Right atrium auricular region (tissue), 2 donors: ENCODE data around the gene CFD. TPM values are rescaled to one million over a fixed set of nuclear protein-coding genes. Genes with fewer than 3 reads are reported as not detected.

ENCODE experiments used
- DNase-seq: peaks from one replicate; pipeline ENCODE4 v3.0.0-alpha.2; 2019; ENCODE audit warnings: low spot score
- H3K27ac ChIP-seq, 2 donors: fragments of 200-600 bp; sonication (generic); 1 replicate in 1 of 2; 2 replicates in 1 of 2; pipeline ENCODE4 v1.5.1; 2016 to 2019
- H3K27me3 ChIP-seq, 2 donors: fragments of 200-600 bp; sonication (generic); one replicate each; pipeline versions ENCODE4 v1.5.1 to v1.6.0; 2017 to 2019
- H3K36me3 ChIP-seq: fragments of 200-600 bp; sonication (generic); one replicate; pipeline ENCODE4 v1.5.1; 2016
- H3K4me1 ChIP-seq, 2 donors: fragments of 200-600 bp; sonication (generic); one replicate each; pipeline versions ENCODE4 v1.5.1 to v1.6.0; 2017 to 2019
- H3K4me3 ChIP-seq, 2 donors: fragments of 200-600 bp; sonication (generic); 1 replicate in 1 of 2; 2 replicates in 1 of 2; pipeline ENCODE4 v1.5.1; 2017 to 2019; ENCODE audit warnings: mild to moderate bottlenecking in 1 of 2, moderate library complexity in 1 of 2
- H3K9me3 ChIP-seq, 2 donors: fragments of 200-600 bp; sonication (generic); one replicate each; pipeline ENCODE4 v1.5.1; 2019
- total RNA-seq, 2 donors: library from RNA; depleted of rRNA; stranded (reverse); fragments of >200 nt; gene quantifications; one replicate each; pipeline ENCODE4 v1.1.0, GENCODE V29; 2016
- TF ChIP-seq, protein P1 (sequence below), 2 donors: fragments of 200-600 bp; sonication (generic); IDR thresholded peaks; one replicate each; pipeline ENCODE4 v1.5.1; 2019; ENCODE audit warnings: antibody characterized with exemption in 2 of 2

The CFD gene
- total RNA-seq, 2 donors from 2014 or later: 133 to 652 TPM

DNA sequence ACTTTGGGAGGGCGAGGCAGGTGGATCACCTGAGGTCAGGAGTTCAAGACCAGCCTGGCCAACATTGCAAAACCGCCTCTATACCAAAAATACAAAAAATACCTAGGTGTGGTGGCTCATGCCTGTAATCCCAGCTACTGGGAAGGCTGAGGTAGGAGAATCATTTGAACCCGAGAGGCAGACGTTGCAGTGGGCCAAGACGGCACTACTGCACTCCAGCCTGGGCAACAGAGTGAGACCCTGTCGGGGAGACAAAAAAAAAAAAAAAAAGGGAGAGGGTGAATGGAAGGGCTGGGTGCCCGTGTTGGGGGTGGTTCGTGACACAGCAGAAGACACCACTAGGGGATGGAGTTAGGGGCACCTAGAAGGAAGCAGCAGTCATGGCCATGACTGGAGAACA lies 10.8 kb downstream of the CFD start:
- Histone ChIP-seq H3K4me1 (peaks cover 0 to 13% of the 10 kb centered on the region in 2 donors), H3K27me3 (no peaks in the 10 kb centered on the region), H3K9me3 (no peaks in the 10 kb centered on the region), H3K27ac (peak overlapping the region in 1 of 2 donors; percentile 68), H3K36me3 (peaks cover 37% of the 10 kb centered on the region), H3K4me3 (no peak overlapping the region)
- TF ChIP-seq, protein P1, sequence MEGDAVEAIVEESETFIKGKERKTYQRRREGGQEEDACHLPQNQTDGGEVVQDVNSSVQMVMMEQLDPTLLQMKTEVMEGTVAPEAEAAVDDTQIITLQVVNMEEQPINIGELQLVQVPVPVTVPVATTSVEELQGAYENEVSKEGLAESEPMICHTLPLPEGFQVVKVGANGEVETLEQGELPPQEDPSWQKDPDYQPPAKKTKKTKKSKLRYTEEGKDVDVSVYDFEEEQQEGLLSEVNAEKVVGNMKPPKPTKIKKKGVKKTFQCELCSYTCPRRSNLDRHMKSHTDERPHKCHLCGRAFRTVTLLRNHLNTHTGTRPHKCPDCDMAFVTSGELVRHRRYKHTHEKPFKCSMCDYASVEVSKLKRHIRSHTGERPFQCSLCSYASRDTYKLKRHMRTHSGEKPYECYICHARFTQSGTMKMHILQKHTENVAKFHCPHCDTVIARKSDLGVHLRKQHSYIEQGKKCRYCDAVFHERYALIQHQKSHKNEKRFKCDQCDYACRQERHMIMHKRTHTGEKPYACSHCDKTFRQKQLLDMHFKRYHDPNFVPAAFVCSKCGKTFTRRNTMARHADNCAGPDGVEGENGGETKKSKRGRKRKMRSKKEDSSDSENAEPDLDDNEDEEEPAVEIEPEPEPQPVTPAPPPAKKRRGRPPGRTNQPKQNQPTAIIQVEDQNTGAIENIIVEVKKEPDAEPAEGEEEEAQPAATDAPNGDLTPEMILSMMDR (IDR thresholded peaks at IDR 0.05): no peak
- DNase-seq: no peak

DNA sequence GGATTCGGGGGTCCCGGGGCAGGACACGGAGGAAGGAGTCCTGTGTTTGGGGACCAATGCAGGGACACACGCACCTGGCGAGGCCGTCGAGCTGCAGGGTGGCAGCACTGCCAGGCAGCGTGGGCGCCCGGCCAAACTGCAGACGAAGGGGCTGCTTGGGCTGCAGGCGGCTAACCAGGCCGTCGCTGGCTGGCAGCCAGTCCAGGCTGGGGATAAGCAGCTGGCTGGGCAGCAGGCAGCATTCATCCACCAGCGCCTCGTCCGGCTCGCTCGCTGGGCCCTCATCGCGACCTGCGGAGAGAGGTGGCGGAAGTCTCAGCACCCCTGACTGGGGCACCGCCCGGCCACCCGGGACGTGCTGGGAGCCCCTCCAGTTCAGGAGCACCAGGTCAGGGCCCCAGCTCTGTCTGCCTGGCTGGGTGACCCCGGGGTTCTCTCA lies 11.5 kb downstream of the CFD start:
- H3K4me1 ChIP-seq: peaks cover 0 to 13% of the 10 kb centered on the region in 2 donors
- H3K9me3 ChIP-seq: no peaks in the 10 kb centered on the region
- no peaks in the 10 kb centered on the region for H3K27me3 ChIP-seq
- peaks cover 44% of the 10 kb centered on the region for H3K36me3 ChIP-seq
- no peak for DNase-seq
- TF ChIP-seq, protein P1 (IDR thresholded peaks at IDR 0.05): no peak
- H3K4me3 ChIP-seq: no peak overlapping the region
- H3K27ac ChIP-seq: peak overlapping the region; percentile 22 to 43

DNA sequence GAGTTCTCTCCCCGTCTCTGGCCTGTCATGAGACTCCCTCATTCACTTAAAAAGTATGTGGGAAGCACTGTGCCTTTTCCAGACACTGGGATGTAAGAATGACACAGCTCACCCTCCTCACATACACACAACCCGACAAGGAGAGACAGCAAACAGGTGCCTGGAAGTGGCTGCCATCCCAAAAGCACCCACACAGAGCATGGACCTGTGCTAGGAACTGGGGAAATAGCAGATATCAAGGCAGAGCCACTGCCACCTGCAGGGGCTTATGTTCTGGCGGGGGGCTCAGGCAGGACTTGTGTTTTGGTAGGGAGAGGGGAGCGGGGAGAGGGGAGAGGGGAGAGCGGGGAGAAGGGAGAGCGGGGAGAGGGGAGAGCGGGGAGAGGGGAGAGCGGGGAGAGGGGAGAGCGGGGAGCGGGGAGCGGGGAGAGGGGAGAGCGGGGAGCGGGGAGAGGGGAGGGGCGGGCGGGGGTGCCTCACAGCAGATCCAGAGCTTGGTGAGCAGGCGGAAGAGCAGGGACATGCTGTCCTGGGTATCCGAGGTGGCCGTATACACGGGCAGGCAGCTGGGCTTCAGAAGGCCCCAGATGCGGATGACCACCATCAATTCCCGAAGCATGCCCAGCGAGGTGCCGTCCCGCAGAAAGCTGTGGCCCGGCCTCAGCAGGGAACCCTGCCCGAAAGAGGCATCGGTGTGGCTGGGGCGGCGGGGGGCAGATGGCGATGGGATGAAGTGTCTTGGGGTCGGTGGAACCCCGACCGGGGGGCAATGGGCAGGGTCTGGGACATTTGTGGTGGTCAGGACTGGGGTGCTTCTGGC lies 12.2 kb downstream of the CFD start:
- no peaks in the 10 kb centered on the region for H3K9me3 ChIP-seq
- TF ChIP-seq, protein P1 (IDR thresholded peaks at IDR 0.05): no peak
- DNase-seq: no peak
- peaks cover 47% of the 10 kb centered on the region for H3K36me3 ChIP-seq
- H3K27ac ChIP-seq: peak overlapping the region; percentile 22 to 43
- no peaks in the 10 kb centered on the region for H3K27me3 ChIP-seq
- no peak overlapping the region for H3K4me3 ChIP-seq
- peaks cover 0 to 13% of the 10 kb centered on the region in 2 donors for H3K4me1 ChIP-seq

DNA sequence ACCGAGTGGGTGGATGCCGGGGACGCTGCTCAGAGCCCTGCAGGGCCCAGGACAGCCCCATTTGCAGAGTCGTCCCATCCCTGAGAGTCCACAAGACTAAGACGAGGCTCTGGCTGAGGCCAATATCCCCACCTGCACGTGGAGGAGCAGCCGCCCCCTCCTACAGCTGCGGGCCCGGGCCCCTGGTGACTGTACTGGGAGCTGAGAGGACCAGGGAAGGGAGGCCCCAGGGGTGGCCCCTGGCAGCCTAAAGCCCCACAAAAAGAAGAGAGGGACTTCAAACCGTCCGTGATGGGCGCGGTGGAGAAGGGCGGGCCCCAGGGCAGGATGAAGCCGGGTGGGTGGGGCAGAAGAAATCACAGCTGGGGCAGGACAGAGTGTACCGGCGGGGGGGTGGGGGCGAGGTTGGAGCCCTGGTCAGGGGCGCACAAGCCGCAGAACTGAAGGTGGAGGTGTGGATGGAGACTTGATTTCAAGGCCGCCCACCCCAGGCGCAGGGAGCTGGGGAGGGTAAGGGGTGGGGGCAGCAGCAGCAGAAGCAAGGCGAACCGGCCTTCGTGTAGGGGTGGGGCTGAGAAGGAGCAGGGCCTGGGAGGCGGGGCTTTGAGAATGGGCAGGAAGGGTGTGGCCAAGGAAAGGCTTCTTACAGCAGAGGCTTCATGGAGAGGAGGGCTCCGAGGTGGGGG lies 12.9 kb downstream of the CFD start:
- no peaks in the 10 kb centered on the region for H3K9me3 ChIP-seq
- TF ChIP-seq, protein P1 (IDR thresholded peaks at IDR 0.05): no peak
- H3K27me3 ChIP-seq: no peaks in the 10 kb centered on the region
- H3K4me3 ChIP-seq: no peak overlapping the region
- no peak overlapping the region for H3K27ac ChIP-seq
- no peak for DNase-seq
- peaks cover 52% of the 10 kb centered on the region for H3K36me3 ChIP-seq
- peaks cover 0 to 13% of the 10 kb centered on the region in 2 donors for H3K4me1 ChIP-seq

DNA sequence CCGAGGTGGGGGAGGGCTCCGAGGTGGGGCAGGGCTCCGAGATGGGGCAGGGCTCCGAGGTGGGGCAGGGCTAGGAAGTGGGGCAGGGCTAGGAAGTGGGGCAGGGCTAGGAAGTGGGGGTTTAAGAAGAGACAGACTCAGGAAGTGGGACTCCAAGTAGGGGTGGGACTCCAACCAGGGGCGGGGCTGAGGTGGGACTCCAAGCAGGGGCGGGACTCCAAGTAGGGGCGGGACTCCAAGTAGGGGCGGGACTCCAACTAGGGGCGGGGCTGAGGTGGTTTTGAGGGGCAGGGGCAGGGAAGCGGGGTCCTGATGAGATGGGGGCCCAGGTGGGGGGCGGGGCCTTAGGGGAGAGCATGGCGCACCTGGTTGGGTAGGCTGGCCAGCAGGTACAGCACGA lies 13.6 kb downstream of the CFD start:
- Histone ChIP-seq H3K4me1 (peaks cover 0 to 13% of the 10 kb centered on the region in 2 donors), H3K4me3 (no peak overlapping the region), H3K27me3 (no peaks in the 10 kb centered on the region), H3K9me3 (no peaks in the 10 kb centered on the region), H3K36me3 (peaks cover 45% of the 10 kb centered on the region), H3K27ac (no peak overlapping the region)
- no peak for DNase-seq
- TF ChIP-seq, protein P1 (IDR thresholded peaks at IDR 0.05): no peak
